Vagina (tissue), 2 donors: ENCODE results near the gene DENND5B.

Experiments used
- CTCF ChIP-seq, 3 experiments: fragments of 450-650 bp in 2 of 3; fragments of 200-600 bp in 1 of 3; sonication (generic) in 1 of 3; IDR thresholded peaks; one replicate each; pipeline ENCODE4 v1.5.1; 2017 to 2019; ENCODE audit warnings: antibody characterized with exemption in 3 of 3, mild to moderate bottlenecking in 2 of 3, moderate library complexity in 2 of 3
- POLR2A ChIP-seq, 2 donors: fragments of 450-650 bp; IDR thresholded peaks; one replicate each; pipeline ENCODE4 v1.6.1; 2017; ENCODE audit warnings: antibody characterized with exemption in 2 of 2, mild to moderate bottlenecking in 2 of 2, moderate library complexity in 2 of 2
- POLR2AphosphoS5 ChIP-seq, 2 donors: sonication (generic); formaldehyde crosslinking; IDR thresholded peaks; one replicate each; pipeline ENCODE4 v1.9.0; 2017; ENCODE audit warnings: antibody characterized with exemption in 2 of 2, mild to moderate bottlenecking in 2 of 2, low read depth in 1 of 2; ENCODE audit not compliant: insufficient read depth in 1 of 2

GRCh38 chr12:31597066-31597465, 6.1 kb upstream of the DENND5B start:
- TF ChIP-seq CTCF (IDR thresholded peaks at IDR 0.05) (no peak), POLR2AphosphoS5 (IDR thresholded peaks at IDR 0.05; ENCODE audit: insufficient read depth in 1 of 2, low read depth in 1 of 2) (no peak), POLR2A (IDR thresholded peaks at IDR 0.05) (no peak)
